ENCODE data around the gene CDHR1. TPM values are rescaled to one million over a fixed set of nuclear protein-coding genes. Genes with fewer than 3 reads are reported as not detected.
"Not testable (repeated sequence)": the region's sequence is repeated elsewhere in the genome, so short reads cannot be mapped to it uniquely, and the experiment has no call there.

Gene CDHR1
- total RNA-seq, 1 experiment from 2014 or later: not detected

DNA sequence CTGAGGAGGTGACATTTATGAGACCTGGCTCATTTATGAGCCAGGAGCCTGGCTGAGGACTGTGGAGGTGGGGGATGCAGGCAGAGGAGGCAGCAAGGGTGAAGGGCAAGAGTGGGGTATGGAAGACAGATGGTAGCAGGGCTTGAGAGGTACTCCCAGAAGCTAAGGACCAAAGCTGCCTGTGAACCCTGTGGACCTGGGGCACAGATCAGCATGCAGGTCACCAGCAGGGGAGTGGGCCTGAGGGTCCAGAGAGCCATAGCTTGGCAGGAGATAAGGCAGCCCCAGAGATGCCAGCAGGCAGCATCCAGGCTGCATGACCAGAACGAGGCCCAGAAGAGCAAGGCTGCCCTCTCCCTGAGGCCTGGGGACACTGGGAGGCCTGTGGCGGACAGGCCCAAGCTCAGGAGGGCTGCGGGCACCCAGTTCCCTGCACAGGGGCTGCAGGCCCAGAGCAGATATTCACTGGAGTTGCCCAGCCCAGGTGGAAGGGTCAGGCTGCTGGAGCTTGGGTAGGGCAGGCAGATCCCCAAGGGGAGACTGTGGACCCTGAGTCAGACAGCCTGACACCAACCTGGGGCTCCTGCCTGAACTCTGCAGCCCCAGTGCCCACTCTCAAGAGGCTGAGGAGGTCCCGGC, 17.4 kb upstream of the CDHR1 start:
- intact Hi-C loops (cut with micrococcal nuclease; ENCODE audit: unreplicated experiment): no loop called here
- H3K27me3 Mint-ChIP-seq (ENCODE audit: unreplicated experiment): no peaks in the 10 kb centered on the region
- CTCF ChIA-PET: no interaction called here
- H3K27ac Mint-ChIP-seq (ENCODE audit: unreplicated experiment): no peak overlapping the region
- no peak for DNase-seq
- no peak for TF ChIP-seq CTCF (IDR thresholded peaks at IDR 0.05; ENCODE audit: unreplicated experiment)
- H3K4me1 Mint-ChIP-seq (ENCODE audit: low read depth, unreplicated experiment): no peaks in the 10 kb centered on the region
- no peaks in the 10 kb centered on the region for H3K36me3 Mint-ChIP-seq (ENCODE audit: insufficient read depth, unreplicated experiment)
- no peaks in the 10 kb centered on the region for H3K9me3 Mint-ChIP-seq (ENCODE audit: low read depth, unreplicated experiment)
- H3K4me3 Mint-ChIP-seq (ENCODE audit: low read depth, unreplicated experiment): no peak overlapping the region
- BruUV-seq (replicated peaks): no TSS peak

- BruUV-seq (replicated peaks): no TSS peak
- Mint-ChIP-seq H3K36me3 (ENCODE audit: insufficient read depth, unreplicated experiment) (no peaks in the 10 kb centered on the region), H3K4me1 (ENCODE audit: low read depth, unreplicated experiment) (no peaks in the 10 kb centered on the region), H3K27me3 (ENCODE audit: unreplicated experiment) (no peaks in the 10 kb centered on the region), H3K4me3 (ENCODE audit: low read depth, unreplicated experiment) (no peak overlapping the region), H3K27ac (ENCODE audit: unreplicated experiment) (no peak overlapping the region), H3K9me3 (ENCODE audit: low read depth, unreplicated experiment) (no peaks in the 10 kb centered on the region)
- CTCF ChIA-PET: no interaction called here
- no peak for DNase-seq
- TF ChIP-seq CTCF (IDR thresholded peaks at IDR 0.05; ENCODE audit: unreplicated experiment): no peak
- intact Hi-C loops (cut with micrococcal nuclease; ENCODE audit: unreplicated experiment): no loop called here
Measured at GRCh38 chr10:84177541-84178141, 16.7 kb upstream of the CDHR1 start.

DNA sequence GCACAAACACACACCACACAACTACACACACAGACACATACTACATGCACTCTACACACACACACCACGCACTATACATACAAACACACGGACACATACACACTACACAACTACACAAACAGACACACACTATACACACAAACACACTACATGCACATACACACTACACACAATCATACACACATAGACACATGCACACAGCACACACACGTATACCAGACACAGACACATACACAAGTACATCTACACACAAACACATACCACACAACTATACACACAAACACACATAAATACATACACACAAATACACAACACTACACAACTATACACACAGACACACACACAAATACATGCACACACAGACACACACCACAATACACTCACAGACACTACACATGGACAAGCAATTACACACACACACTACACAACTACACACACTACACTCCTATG, 16.2 kb upstream of the CDHR1 start:
- DNase-seq: no peak
- no peak overlapping the region for H3K4me3 Mint-ChIP-seq (ENCODE audit: low read depth, unreplicated experiment)
- H3K27me3 Mint-ChIP-seq (ENCODE audit: unreplicated experiment): no peaks in the 10 kb centered on the region
- H3K9me3 Mint-ChIP-seq (ENCODE audit: low read depth, unreplicated experiment): no peaks in the 10 kb centered on the region
- H3K36me3 Mint-ChIP-seq (ENCODE audit: insufficient read depth, unreplicated experiment): no peaks in the 10 kb centered on the region
- CTCF ChIA-PET: no interaction called here
- no peaks in the 10 kb centered on the region for H3K4me1 Mint-ChIP-seq (ENCODE audit: low read depth, unreplicated experiment)
- TF ChIP-seq CTCF (IDR thresholded peaks at IDR 0.05; ENCODE audit: unreplicated experiment): no peak
- H3K27ac Mint-ChIP-seq (ENCODE audit: unreplicated experiment): no peak overlapping the region
- no TSS peak for BruUV-seq (replicated peaks)
- intact Hi-C loops (cut with micrococcal nuclease; ENCODE audit: unreplicated experiment): no loop called here

DNA sequence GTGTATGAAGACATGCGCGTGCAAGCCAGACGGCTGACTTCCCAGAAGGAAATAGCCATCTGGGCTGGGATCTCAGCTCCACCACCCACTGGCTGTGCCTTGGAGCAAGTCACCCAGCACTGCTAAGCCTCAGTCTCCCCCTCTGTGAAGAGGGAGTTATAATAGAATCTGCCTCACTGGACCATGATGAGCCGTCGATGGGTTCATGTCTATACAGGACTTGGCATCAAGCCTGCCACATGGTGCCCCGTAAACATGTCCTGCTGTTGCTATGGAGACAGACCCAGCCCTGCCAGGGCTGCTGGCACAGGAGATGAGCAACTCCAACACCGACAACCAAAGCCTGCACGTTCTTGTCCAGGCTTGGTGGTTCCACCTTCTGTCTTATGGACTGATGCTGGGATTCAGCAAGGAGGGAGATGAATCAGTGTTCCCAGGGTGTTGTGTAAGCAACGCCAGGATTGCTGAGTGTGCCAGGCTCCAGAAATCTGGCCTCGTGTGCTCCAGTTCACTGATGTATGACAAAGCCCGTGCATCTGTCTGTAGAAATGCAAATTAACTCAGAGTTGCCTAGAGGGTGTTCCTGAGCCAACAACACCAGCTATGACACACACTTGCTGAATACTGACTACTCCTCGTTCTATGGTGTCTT, 15.2 kb upstream of the CDHR1 start:
- Mint-ChIP-seq H3K9me3 (ENCODE audit: low read depth, unreplicated experiment) (no peaks in the 10 kb centered on the region), H3K27me3 (ENCODE audit: unreplicated experiment) (no peaks in the 10 kb centered on the region), H3K4me3 (ENCODE audit: low read depth, unreplicated experiment) (no peak overlapping the region), H3K4me1 (ENCODE audit: low read depth, unreplicated experiment) (no peaks in the 10 kb centered on the region), H3K27ac (ENCODE audit: unreplicated experiment) (no peak overlapping the region), H3K36me3 (ENCODE audit: insufficient read depth, unreplicated experiment) (no peaks in the 10 kb centered on the region)
- no peak for TF ChIP-seq CTCF (IDR thresholded peaks at IDR 0.05; ENCODE audit: unreplicated experiment)
- DNase-seq: no peak
- intact Hi-C loops (cut with micrococcal nuclease; ENCODE audit: unreplicated experiment): no loop called here
- no TSS peak for BruUV-seq (replicated peaks)
- CTCF ChIA-PET: no interaction called here

DNA sequence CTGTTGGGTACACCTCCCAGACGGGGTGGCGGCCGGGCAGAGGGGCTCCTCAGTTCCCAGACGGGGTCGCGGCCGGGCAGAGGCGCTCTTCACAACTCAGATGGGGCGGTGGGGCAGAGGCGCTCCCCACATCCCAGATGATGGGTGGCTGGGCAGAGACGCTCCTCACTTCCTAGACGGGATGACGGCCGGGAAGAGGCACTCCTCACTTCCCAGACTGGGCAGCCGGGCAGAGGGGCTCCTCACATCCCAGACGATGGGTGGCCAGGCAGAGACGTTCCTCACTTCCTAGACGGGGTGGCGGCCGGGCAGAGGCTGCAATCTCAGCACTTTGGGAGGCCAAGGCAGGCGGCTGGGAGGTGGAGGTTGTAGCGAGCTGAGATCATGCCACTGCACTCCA, 14.0 kb upstream of the CDHR1 start:
- BruUV-seq (replicated peaks); CTCF ChIA-PET: not testable (repeated sequence)

More for the DNA sequence above, 14.0 kb upstream of the CDHR1 start:
- H3K4me3 Mint-ChIP-seq (ENCODE audit: low read depth, unreplicated experiment); H3K4me1 Mint-ChIP-seq (ENCODE audit: low read depth, unreplicated experiment); H3K9me3 Mint-ChIP-seq (ENCODE audit: low read depth, unreplicated experiment); H3K27me3 Mint-ChIP-seq (ENCODE audit: unreplicated experiment); DNase-seq; H3K36me3 Mint-ChIP-seq (ENCODE audit: insufficient read depth, unreplicated experiment); H3K27ac Mint-ChIP-seq (ENCODE audit: unreplicated experiment); intact Hi-C loops (cut with micrococcal nuclease; ENCODE audit: unreplicated experiment): not testable (repeated sequence)

All from Calu3 (cell line).